GM12892 (cell line): ENCODE results near the gene GPR156.

Experiments used
- POLR2A ChIP-seq: IDR thresholded peaks from 2 replicates; pipeline ENCODE4 v1.6.1; 2011; ENCODE audit warnings: low read depth, low read length, control low read depth
- POLR2AphosphoS5 ChIP-seq: IDR thresholded peaks from 2 replicates; pipeline ENCODE4 v1.6.1; 2011; ENCODE audit warnings: low read depth, low read length, control low read depth
- TAF1 ChIP-seq: IDR thresholded peaks from 2 replicates; pipeline ENCODE4 v1.6.1; 2011; ENCODE audit warnings: low read depth, mild to moderate bottlenecking, control low read depth, low read length, borderline replicate concordance

DNA sequence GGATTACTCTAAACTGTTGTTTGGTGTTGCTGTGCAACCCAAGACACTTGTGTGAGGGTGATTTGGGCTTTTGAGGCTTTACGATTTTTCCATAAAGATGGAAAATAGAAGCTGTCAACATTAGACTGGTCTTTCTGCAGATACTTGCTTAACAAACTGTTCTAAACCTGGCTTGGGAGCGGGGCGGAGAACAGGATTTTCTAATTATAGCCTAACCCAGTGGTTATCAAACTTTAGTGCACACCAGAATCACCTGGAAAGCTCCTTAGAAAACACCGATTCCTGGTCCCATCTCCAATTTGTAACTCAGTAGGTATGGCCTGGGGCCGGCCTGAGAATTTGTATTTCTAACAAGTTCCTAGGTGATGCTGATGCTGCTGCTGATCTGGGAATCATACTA is 19.0 kb downstream of the GPR156 start:
- no peak for TF ChIP-seq POLR2A
- TF ChIP-seq POLR2AphosphoS5: no peak
- no peak for TF ChIP-seq TAF1
